ENCODE data around the gene TNFRSF19.

The TNFRSF19 gene

GRCh38 chr13:23575632-23576031 is 5.4 kb downstream of the TNFRSF19 start:
- no peak for DNase-seq (ENCODE audit: low read depth, low spot score)
- TF ChIP-seq FOXP2 (optimal IDR thresholded peaks at IDR 0.05; ENCODE audit: control extremely low read depth, extremely low read length, insufficient read depth) (no peak), EZH2 (IDR thresholded peaks at IDR 0.05) (no peak), POLR2AphosphoS5 (IDR thresholded peaks at IDR 0.05; ENCODE audit: borderline replicate concordance, low read depth, low read length) (no peak)
- no peak overlapping the region for H3K27ac ChIP-seq
- no peaks in the 10 kb centered on the region for H3K9me3 ChIP-seq (ENCODE audit: low read depth, low read length)
- no peak overlapping the region for H3K9ac ChIP-seq (ENCODE audit: insufficient read length)
- H3K36me3 ChIP-seq (ENCODE audit: insufficient read depth, low read length) = no peaks in the 10 kb centered on the region
- H3K4me3 ChIP-seq = no peak overlapping the region

GRCh38 chr13:23578411-23579071 is 8.3 kb downstream of the TNFRSF19 start:
- DNase-seq (ENCODE audit: low read depth, low spot score) = no peak
- H3K36me3 ChIP-seq (ENCODE audit: insufficient read depth, low read length) = no peaks in the 10 kb centered on the region
- H3K4me3 ChIP-seq = peak overlapping the region; percentile 91
- no peaks in the 10 kb centered on the region for H3K9me3 ChIP-seq (ENCODE audit: low read depth, low read length)
- H3K27ac ChIP-seq = no peak overlapping the region
- TF ChIP-seq POLR2AphosphoS5 (IDR thresholded peaks at IDR 0.05; ENCODE audit: borderline replicate concordance, low read depth, low read length) = no peak
- no peak for TF ChIP-seq EZH2 (IDR thresholded peaks at IDR 0.05)
- TF ChIP-seq FOXP2 (optimal IDR thresholded peaks at IDR 0.05; ENCODE audit: control extremely low read depth, extremely low read length, insufficient read depth) = no peak
- peak overlapping the region; percentile 45 for H3K9ac ChIP-seq (ENCODE audit: insufficient read length)

GRCh38 chr13:23579072-23579895 is 9.1 kb downstream of the TNFRSF19 start:
- H3K9ac ChIP-seq (ENCODE audit: insufficient read length) = peak overlapping the region; percentile 45
- TF ChIP-seq EZH2 (IDR thresholded peaks at IDR 0.05) (no peak), POLR2AphosphoS5 (IDR thresholded peaks at IDR 0.05; ENCODE audit: borderline replicate concordance, low read depth, low read length) (peak; percentile 73; the same call in 1 of the 2 replicates), FOXP2 (optimal IDR thresholded peaks at IDR 0.05; ENCODE audit: control extremely low read depth, extremely low read length, insufficient read depth) (peak; percentile 37)
- H3K9me3 ChIP-seq (ENCODE audit: low read depth, low read length) = no peaks in the 10 kb centered on the region
- H3K36me3 ChIP-seq (ENCODE audit: insufficient read depth, low read length) = no peaks in the 10 kb centered on the region
- no peak overlapping the region for H3K27ac ChIP-seq
- DNase-seq (ENCODE audit: low read depth, low spot score) = no peak
- H3K4me3 ChIP-seq = peak overlapping the region; percentile 91

- TF ChIP-seq EZH2 (IDR thresholded peaks at IDR 0.05) (no peak), POLR2AphosphoS5 (IDR thresholded peaks at IDR 0.05; ENCODE audit: borderline replicate concordance, low read depth, low read length) (no peak), FOXP2 (optimal IDR thresholded peaks at IDR 0.05; ENCODE audit: control extremely low read depth, extremely low read length, insufficient read depth) (no peak)
- H3K9me3 ChIP-seq (ENCODE audit: low read depth, low read length) = no peaks in the 10 kb centered on the region
- DNase-seq (ENCODE audit: low read depth, low spot score) = no peak
- no peak overlapping the region for H3K9ac ChIP-seq (ENCODE audit: insufficient read length)
- H3K36me3 ChIP-seq (ENCODE audit: insufficient read depth, low read length) = no peaks in the 10 kb centered on the region
- H3K27ac ChIP-seq = no peak overlapping the region
- peak overlapping the region; percentile 91 for H3K4me3 ChIP-seq
Observed at GRCh38 chr13:23579896-23580683, 9.9 kb downstream of the TNFRSF19 start.

- no peak for DNase-seq (ENCODE audit: low read depth, low spot score)
- Histone ChIP-seq H3K4me3 (no peak overlapping the region), H3K9ac (ENCODE audit: insufficient read length) (no peak overlapping the region), H3K36me3 (ENCODE audit: insufficient read depth, low read length) (no peaks in the 10 kb centered on the region), H3K9me3 (ENCODE audit: low read depth, low read length) (no peaks in the 10 kb centered on the region), H3K27ac (no peak overlapping the region)
- TF ChIP-seq EZH2 (IDR thresholded peaks at IDR 0.05) (no peak), FOXP2 (optimal IDR thresholded peaks at IDR 0.05; ENCODE audit: control extremely low read depth, extremely low read length, insufficient read depth) (no peak), POLR2AphosphoS5 (IDR thresholded peaks at IDR 0.05; ENCODE audit: borderline replicate concordance, low read depth, low read length) (no peak)
Observed at GRCh38 chr13:23580684-23581060, 10.5 kb downstream of the TNFRSF19 start.

GRCh38 chr13:23583491-23583890 is 13.3 kb downstream of the TNFRSF19 start:
- Histone ChIP-seq H3K36me3 (ENCODE audit: insufficient read depth, low read length) (no peaks in the 10 kb centered on the region), H3K4me3 (no peak overlapping the region), H3K9me3 (ENCODE audit: low read depth, low read length) (no peaks in the 10 kb centered on the region), H3K9ac (ENCODE audit: insufficient read length) (no peak overlapping the region), H3K27ac (no peak overlapping the region)
- TF ChIP-seq POLR2AphosphoS5 (IDR thresholded peaks at IDR 0.05; ENCODE audit: borderline replicate concordance, low read depth, low read length) = no peak
- no peak for TF ChIP-seq FOXP2 (optimal IDR thresholded peaks at IDR 0.05; ENCODE audit: control extremely low read depth, extremely low read length, insufficient read depth)
- TF ChIP-seq EZH2 (IDR thresholded peaks at IDR 0.05) = no peak
- DNase-seq (ENCODE audit: low read depth, low spot score) = no peak

GRCh38 chr13:23584275-23584674 is 14.1 kb downstream of the TNFRSF19 start:
- DNase-seq (ENCODE audit: low read depth, low spot score) = no peak
- no peak overlapping the region for H3K9ac ChIP-seq (ENCODE audit: insufficient read length)
- no peak overlapping the region for H3K4me3 ChIP-seq
- no peaks in the 10 kb centered on the region for H3K36me3 ChIP-seq (ENCODE audit: insufficient read depth, low read length)
- no peak for TF ChIP-seq POLR2AphosphoS5 (IDR thresholded peaks at IDR 0.05; ENCODE audit: borderline replicate concordance, low read depth, low read length)
- no peak for TF ChIP-seq FOXP2 (optimal IDR thresholded peaks at IDR 0.05; ENCODE audit: control extremely low read depth, extremely low read length, insufficient read depth)
- no peak for TF ChIP-seq EZH2 (IDR thresholded peaks at IDR 0.05)
- no peaks in the 10 kb centered on the region for H3K9me3 ChIP-seq (ENCODE audit: low read depth, low read length)
- H3K27ac ChIP-seq = no peak overlapping the region

GRCh38 chr13:23586336-23586735 is 16.1 kb downstream of the TNFRSF19 start:
- no peak for TF ChIP-seq FOXP2 (optimal IDR thresholded peaks at IDR 0.05; ENCODE audit: control extremely low read depth, extremely low read length, insufficient read depth)
- no peak for TF ChIP-seq EZH2 (IDR thresholded peaks at IDR 0.05)
- no peak for TF ChIP-seq POLR2AphosphoS5 (IDR thresholded peaks at IDR 0.05; ENCODE audit: borderline replicate concordance, low read depth, low read length)
- Histone ChIP-seq H3K36me3 (ENCODE audit: insufficient read depth, low read length) (no peaks in the 10 kb centered on the region), H3K4me3 (no peak overlapping the region), H3K9me3 (ENCODE audit: low read depth, low read length) (no peaks in the 10 kb centered on the region), H3K9ac (ENCODE audit: insufficient read length) (no peak overlapping the region), H3K27ac (no peak overlapping the region)
- DNase-seq (ENCODE audit: low read depth, low spot score) = no peak
